A673 (cell line): ENCODE measurements around the gene BMP5.

ENCODE experiments used
- CTCF ChIP-seq: fragments of 300-800, 200-600 bp; sonication (generic); conservative IDR thresholded peaks from 2 replicates; pipeline ENCODE4 v1.5.1; 2017; ENCODE audit warnings: low read depth, mild to moderate bottlenecking, antibody characterized with exemption, low read length, moderate library complexity, mixed read lengths
- EZH2 ChIP-seq: fragments of 200-600 bp; sonication (generic); IDR thresholded peaks from 2 replicates; pipeline ENCODE4 v1.6.1; 2017; ENCODE audit warnings: borderline replicate concordance, low read depth, mild to moderate bottlenecking, mixed read lengths, antibody characterized with exemption, low read length; ENCODE audit not compliant: poor library complexity, severe bottlenecking

GRCh38 chr6:55919716-55920308 lies 44.4 kb upstream of the BMP5 start:
- TF ChIP-seq CTCF, result no peak
- TF ChIP-seq EZH2, result no peak
